Urothelium cell line (cell line): ENCODE data around the gene HES1.
A peak's percentile ranks its signal among the peaks of the same experiment; 100 is the strongest.

Source experiments
- DNase-seq: peaks from one replicate; pipeline ENCODE4 v3.0.0; 2011; ENCODE audit warnings: low spot score, mixed read lengths
- FAIRE-seq: peaks from 2 replicates; lab custom pipeline; 2011; peaks lifted over from hg19 to GRCh38; lab: Jason Lieb, UNC

HES1 gene

DNA sequence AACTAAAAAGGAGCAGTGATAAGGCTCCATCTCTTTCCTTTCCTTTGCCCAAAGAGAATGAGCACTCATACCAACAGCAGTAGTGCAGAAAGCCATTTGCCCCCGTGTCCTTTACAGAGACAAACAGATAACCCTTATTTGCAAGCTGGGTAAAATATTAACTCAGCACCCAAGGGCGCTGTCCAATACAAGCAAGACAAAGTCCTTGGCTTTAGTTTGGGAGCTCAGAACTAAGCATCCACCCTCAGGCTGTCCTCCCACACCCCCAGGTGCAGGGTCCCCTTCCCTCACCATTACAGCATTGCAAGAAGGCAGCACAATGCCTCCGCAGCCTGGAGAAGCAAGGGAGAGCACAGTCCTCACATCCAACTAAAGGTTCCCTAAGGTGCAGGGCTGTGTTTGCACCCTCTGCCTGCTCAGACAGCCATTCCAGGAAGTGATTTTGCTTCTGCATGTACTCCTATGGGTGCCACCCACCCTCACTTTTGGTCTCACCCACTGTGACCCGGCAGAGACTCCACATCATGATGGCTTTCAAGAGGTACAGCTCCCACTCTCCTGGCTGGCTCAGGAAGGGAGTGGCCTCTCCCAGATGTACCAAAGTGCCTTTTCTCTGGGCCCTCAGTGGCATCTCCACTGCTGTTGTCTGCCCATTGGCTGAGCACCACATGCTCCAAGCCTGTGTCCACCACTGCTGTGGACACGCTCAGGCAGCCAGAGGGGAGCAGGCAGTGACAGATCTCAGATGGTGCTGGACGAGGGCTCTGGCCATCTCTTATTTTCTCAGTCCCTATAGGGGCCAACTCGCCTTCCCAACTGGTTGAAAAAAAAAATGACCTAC is 34.1 kb upstream of the HES1 start:
- DNase-seq: no peak

DNA sequence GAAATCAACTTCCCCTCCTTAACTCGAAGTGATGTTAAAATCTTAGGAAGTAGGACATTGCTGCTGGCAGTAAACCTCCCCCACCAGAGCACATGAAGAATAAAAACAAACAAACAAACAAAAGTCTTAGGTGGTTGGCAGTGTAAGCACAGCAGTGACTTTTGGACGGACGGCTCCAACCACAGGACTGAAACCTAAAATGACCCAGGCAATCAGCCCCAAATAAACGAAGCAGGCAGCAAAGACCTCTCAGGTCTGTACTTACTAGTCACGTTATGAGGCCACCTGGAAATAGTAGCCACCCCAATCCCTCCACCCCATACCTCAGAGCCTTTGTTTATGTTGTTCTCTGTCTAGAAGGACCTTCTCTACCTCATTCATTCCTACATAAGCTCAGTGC is 33.5 kb upstream of the HES1 start:
- FAIRE-seq (no peak), DNase-seq (no peak)

More for the DNA sequence above, 34.1 kb upstream of the HES1 start:
- FAIRE-seq: no peak

DNA sequence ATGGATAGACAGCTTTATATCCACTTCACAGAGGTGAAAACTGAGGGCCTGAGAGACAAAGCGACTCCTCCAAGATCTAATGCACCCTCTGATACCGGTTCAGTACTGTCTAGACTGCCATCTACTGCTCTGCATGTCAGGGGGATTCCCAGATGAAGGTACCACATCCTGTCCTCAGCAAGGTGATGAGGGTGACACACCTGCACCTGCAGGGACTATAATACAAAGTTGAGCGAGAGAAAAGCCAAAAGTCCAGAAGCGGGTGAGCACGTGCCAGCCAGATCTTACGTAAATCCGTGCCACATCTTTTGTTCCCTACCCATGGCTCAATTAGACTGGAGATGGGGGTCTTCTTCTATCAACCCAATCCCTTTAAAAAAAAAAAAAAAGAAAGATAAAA is 32.4 kb upstream of the HES1 start:
- FAIRE-seq (no peak), DNase-seq (no peak)

DNA sequence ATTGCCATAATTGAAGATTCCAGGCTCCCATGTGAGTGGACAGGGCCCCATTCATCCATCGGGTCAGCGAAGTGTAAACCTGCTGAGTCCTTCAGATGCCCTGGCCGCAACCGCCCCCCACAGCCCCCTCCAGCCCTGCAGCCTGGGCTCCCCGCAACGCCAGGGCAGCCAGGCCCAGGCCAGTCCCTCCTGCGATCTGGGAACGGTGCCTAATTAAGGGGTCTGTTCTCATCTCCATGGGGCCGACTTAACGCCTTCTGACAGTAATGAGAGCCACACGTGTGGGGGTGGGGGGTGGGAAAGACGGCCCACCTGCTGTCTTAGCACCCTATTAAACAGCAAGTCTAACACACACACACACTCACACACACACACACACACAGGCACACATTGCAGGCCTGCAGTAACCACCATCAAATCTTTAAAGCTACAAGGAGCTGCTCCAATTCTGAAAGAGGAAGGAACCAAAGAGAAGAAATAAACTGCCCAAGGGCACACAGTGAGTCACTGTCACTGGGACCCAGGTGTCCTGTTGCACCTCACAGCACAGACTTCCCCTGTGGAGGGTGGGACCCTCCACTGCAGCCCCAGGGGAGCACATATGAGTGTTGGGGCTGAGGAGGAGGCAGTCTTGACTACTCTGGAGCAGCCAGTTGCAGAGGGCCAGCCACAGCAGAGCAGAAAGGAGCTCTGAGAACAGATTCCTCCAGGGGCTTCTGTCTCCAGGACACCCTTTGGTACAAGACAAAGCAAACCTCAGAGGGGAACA is 31.8 kb upstream of the HES1 start:
- no peak for FAIRE-seq
- DNase-seq: no peak

DNA sequence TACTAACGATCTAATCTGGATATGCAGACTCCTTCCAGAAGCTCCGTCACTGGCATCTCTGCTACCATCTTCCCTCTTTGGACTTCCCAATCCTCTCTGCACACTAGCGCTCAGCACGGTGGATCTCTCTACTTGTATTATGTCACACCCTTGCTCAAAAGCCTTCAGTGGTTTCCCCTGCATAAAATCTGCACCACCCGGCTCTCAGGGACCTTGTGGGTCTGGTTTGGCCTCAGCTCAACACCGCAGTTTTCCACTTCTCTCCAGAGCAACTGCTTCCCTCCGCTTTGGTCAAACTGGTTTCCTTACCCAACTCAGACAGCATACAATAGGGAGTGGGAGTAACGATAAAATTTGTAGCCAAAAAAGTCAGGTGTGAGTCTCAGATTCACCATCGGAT is 30.7 kb upstream of the HES1 start:
- FAIRE-seq (no peak), DNase-seq (no peak)

DNA sequence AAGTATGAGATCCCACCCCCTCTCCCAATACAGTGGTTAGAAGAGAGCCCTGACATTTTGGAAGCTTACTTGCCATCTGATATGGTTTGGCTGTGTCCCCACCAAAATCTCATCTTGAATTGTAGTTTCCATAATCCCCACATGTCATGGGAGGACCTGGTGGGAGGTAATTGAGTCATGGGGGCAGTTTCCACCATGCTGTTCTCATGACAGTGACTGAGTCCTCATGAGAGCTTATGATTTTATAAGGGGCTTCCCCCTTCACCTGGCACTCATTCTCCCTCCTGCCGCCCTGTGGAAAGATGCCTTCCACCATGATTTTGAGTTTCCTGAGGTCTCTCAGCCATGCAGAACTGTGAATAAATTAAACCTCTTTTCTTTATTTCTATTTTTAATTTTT is 28.8 kb upstream of the HES1 start:
- no peak for FAIRE-seq
- no peak for DNase-seq

DNA sequence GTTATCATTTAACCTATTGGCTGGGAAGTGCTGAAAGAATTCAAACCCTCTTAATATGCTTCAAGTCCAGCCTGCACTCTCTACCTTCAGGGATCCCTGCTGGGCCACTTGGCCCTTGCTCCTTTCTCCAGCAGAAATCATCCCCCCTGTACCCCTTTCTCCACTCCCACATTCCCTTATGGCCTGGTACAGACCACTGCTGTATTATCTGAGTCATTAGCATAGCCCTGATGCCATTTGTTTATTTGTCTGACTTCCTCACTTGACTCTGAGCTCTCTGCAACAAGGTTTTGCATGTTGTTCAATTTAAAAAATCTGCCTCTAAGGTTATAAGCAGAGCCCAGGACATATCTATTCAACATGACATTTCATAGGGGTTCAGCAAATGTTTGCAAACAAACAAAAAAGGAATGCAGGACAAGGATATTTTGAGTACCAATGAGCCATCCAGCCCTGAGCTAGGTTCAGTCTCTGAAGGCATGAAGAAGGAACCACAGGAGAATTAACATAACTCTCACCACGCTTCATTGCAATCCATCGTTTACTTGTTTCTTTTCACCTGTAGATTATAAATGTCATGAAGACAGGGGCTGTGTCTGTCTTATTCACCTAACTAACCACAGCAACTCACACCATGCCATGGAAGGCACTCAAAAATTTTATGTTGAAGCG is 26.6 kb upstream of the HES1 start:
- DNase-seq: no peak
- no peak for FAIRE-seq

DNA sequence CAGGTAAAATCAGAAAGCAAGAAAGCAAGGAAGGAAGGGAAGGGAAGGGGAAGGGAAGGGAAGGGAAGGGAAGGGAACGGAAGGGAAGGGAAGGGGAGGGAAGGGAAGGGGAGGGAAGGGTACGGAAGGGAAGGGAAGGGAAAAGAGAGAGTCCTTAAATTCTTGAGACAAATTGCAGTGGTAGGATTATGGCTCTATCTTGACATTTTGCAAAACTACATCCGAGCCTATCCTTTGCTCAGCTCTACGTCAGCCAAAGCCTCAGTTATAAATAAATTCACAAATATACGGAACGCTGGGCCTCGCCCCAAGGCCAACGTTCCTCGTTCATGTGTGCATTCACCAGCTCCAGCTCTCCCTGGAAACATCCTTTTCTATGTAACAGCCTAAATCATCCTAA is 25.5 kb upstream of the HES1 start:
- no peak for FAIRE-seq
- DNase-seq: no peak

DNA sequence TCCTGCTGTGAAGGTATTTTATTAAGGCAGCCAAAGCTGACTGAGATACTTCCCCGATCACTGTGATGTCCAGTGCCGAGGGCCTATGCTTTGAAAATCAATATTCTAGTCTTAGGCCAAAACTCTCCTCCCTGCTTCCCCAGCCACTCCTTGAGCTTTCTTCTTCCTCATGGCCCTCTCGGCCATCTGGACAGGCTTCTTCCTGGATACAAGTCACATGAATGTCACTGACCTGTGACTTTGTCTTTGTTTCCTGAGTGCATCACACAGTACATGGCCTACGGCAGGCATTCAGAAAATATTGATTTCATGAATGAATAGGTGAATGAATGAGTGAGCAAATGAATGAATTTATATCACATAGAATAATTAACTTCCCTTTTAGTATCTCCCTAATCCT is 24.6 kb upstream of the HES1 start:
- no peak for DNase-seq
- FAIRE-seq: no peak

DNA sequence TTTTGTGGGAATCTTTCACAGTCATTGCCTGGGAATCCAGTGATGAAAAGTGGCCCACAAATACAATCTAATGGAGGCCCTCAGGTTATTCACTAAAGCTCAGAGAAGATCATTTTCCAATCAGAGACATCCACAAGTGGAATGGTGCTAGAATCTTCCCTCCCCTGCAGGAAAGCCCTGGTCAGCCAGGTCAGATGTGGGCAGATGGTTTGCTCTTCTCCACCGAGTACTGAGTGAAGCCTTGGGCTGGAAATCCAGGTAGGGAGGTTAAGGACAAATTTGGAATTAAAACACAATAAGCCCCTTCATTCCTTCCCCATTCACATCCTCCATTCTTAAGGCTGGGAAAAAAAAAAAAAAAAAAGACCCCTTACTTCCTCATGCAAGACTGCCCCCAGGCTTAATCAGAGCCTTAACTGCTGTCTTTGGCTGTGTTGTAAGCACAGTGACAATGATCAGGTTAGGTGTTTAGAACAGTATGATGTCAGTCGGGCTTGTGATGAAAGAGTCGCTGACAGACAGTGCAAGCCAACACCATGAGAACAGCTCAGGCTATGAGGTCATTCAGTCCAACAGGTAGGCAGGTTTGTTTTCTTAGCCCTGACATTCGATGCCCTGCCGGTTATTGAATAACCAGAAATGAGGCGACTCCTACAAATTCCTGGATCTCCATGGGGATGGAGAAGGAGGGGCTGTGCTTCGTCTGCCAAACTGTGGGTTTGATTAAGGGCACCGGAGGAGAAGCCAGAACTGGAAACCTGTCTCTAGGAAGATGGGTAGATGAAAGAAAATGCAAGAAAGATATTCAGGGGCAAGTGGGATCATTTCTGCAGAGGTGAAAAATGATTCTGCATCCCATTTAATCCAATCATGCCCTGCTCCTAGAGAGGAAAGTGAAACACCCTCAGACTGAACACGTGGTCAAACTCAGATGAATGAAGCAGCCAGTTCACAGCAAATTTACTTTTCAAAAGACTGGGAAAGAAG is 23.5 kb upstream of the HES1 start:
- peak; percentile 67 for FAIRE-seq

DNA sequence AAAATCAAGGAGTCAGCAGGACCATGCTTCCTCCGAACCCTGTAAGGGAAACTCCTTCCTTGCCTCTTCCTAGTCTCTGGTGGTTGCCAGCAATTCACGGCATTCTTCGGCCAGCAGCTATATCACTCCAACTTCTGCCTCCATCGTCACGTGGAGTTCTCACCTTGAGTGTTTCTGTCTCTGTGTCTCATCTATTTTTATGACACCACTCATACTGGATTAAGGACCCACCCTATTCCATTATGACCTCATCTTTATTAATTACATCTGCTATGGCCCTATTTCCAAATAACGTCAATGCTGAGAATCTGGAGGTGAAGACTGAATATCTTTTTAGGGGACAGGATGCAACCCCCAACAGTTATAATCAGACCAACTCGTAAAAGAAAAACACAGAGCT is 21.8 kb upstream of the HES1 start:
- DNase-seq: no peak
- no peak for FAIRE-seq

More for the DNA sequence above, 23.5 kb upstream of the HES1 start:
- DNase-seq: peak; percentile 58

DNA sequence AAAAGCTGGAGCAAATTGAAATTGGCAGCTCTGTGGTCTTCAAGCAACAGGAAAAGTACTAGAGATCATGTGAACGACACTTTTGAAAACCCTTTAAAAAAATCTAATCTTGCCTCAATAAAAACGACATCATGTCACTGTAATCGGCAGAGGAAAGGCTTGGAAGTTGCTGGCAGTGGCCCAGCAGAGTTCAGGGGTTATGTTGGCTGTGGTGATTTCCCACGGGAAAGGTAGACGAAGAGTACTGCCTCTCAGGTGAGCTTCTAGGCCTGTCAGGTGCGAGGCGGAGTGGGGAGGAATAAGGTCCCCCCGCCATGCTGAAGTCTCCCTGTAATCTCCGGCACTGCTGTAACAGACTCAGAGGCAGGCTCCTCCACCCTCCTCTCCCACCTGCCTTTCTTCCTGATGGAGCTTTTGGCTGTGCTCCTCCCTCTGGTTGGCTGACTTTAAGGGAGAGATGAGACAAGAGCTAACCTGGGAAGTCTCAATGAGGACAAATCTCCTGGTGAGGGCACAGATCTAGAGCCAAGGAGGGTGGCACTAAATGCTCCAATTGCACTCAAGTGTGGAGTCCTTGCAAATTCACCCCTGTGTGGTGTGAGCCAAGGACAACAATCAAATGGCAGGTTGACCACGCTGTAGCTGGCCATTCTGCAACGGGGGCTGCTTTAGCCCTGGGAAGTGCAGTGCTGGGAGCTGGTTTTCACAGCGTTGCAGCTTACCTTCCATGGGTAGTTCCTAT is 18.7 kb upstream of the HES1 start:
- no peak for FAIRE-seq
- no peak for DNase-seq

DNA sequence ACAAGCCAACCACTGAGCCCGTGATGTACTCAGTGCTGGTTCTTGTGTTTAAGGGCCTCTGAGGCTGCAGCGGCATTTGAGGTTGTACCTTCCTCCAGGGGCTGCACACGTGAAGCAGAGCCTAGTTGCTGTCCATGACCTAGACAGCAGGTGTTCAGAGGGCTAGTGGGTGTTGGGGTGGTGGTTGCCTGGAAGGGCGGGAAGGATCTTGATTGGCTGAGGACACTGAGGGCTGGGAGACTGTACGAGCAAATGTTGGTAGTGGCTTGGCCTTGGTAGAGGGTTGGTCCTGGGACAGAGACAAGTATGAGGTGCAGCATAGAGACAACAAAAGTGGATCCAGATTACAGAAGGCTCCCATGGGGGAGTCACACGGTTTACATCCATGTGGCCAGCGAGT is 17.0 kb upstream of the HES1 start:
- no peak for DNase-seq
- no peak for FAIRE-seq

DNA sequence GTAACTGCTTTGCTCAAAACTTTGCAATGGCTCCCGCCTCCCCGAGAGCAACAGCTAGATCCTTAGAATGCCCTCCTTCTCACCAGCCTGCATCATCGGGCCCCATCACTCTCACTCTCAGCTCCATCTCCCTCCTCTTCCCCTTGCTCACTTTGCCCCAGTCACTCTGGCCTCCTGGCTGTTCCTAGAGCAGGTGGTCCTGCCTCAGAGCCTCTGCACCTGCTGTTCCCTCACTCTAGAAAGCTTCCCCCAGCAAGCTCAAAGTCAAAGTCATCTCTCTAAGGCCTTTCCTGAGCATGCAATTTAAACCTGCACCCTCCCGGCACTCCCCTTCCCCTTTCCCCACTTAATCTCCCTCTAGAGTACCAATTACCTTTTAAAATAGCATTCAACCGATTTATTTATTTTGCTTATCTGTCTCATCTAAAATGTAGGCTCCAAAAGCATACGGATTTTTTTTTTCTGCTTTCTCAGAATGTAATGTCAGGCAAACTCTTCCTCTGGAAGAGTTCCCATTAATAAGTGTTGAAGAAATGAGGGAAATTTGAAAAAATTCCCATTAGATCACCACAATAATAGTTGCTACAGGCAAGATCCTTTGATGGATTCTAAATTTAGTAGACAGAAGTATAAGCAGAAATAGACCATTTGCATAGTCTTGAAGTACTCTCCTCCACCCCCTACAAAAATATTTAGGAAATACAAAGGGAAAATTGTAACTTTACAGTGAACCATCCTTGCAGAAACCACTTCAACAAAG is 15.9 kb upstream of the HES1 start:
- FAIRE-seq: no peak

DNA sequence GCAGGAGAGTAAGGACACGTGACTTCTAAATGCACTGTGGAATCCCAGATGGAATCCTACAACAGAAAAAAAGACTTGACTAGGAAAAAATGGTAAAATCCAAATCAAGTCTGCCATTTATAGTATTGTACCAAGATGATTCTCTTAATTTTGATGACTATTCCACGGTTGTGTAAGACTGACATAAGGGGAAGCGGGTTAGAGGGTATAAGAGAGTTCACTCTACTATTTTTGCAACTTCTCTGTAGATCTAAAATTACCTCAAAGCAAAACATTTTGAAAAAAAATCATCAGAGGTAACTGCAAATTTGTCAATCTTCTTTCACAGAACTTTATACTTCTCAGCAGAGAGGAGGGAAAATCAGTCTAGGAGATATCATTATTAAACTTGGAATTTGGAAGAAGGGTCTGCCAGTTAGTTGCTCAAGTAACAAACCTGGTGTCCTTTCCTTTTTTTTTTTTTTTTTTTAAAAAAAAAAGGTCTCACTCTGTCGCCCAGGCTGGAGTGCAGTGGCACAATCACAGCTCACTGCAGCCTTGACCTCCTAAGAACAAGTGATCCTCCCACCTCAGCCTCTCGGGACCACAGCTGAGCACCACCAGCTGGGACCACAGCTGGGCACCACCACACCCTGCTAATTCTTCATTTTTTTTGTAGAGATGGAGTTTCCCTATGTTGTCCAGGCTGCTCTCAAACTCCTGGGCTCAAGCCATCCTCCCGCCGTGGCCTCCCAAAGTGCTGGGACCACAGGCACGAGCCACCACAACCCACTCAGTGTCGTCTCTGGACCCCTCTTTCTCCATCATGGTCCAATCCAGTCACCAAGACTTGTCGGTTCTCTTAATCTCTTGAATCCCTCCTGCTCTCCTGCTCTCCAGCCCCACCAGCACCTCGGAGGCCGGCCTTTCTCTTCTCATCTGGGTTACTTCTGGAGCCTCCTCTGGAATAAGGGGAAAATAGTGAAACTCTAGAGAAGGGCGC is 14.9 kb upstream of the HES1 start:
- FAIRE-seq (no peak), DNase-seq (no peak)

More for the DNA sequence above, 15.9 kb upstream of the HES1 start:
- DNase-seq: no peak

DNA sequence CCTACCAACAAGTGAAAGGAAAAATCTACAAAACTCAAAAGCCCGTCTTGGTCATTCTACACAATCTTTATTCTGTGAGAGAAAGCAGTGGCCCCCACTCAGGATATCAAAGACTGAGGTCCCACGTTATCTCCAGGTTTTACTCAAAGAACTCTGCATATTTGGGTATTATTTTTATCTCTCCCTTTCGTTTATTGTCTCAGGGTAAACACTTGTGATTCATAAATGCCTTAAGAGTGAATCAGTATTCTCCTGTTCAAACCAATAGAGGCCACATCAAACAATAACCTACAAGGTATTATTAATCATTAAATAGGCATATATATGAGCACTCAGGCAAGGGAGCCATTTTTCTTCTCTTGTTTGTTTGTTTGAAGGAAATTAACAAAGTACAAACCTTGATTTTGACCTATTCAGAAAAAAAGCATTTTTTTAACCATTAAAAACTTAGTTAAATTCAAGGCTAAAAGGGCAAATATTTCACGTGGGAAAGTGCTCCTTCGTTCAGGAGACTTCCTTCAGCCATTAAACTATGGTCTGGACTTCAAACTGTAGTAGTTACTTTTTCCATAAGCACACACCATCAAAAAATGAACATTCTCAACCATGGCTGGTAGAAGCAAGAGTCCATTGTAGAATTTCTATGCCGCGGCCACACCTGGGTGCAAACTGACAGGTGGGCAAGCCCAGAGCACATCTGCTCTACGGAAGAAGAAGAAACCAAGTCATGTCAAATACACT is 13.9 kb upstream of the HES1 start:
- no peak for FAIRE-seq
- DNase-seq: peak; percentile 50

DNA sequence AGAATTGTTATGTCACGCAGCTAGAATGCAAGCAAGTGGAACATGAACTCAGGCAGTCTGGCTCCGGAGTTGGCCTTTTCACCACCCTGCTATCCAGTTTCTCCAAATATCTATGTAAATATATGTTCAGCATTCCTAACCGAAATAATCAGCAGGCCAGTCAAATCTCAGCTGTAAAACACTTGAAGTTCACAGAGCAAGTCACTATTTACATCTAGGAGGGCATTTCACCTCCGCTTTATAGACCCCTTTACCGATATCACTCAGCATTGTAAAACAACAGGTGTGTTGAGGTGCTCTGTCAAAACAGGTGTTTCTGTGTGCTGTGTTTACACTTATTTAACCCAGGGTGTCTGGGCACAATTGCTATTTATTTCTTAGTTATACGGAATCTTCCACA is 12.2 kb upstream of the HES1 start:
- DNase-seq: no peak
- FAIRE-seq: no peak
